ENCODE measurements around the gene SRSF2.

- TF ChIP-seq POLR2A (IDR thresholded peaks at IDR 0.05) (no peak), CTCF (IDR thresholded peaks at IDR 0.05) (no peak), POLR2AphosphoS5 (IDR thresholded peaks at IDR 0.05) (no peak)
Measured at GRCh38 chr17:76702941-76703637, 34.0 kb downstream of the SRSF2 start.

All from stomach (tissue), 4 donors.